Body of pancreas (tissue), 4 donors: ENCODE measurements around the gene TMEM59.

ENCODE experiments used
- CTCF ChIP-seq, 7 experiments: fragments of 450-650 bp in 4 of 7; fragments of 200-600 bp in 3 of 7; sonication (generic) in 3 of 7; IDR thresholded peaks; one replicate each; pipeline ENCODE4 v1.5.1; 2016 to 2019; ENCODE audit warnings: antibody characterized with exemption in 7 of 7
- POLR2A ChIP-seq, 3 donors: fragments of 450-650 bp; IDR thresholded peaks; one replicate each; pipeline ENCODE4 v1.6.1; 2016; ENCODE audit warnings: antibody characterized with exemption in 3 of 3, mild to moderate bottlenecking in 2 of 3

GRCh38 chr1:54080598-54081049 lies 27.6 kb upstream of the TMEM59 start:
- TF ChIP-seq POLR2A (IDR thresholded peaks at IDR 0.05) (no peak), CTCF (IDR thresholded peaks at IDR 0.05) (no peak)
